ENCODE results near the gene RPGR.

DNA sequence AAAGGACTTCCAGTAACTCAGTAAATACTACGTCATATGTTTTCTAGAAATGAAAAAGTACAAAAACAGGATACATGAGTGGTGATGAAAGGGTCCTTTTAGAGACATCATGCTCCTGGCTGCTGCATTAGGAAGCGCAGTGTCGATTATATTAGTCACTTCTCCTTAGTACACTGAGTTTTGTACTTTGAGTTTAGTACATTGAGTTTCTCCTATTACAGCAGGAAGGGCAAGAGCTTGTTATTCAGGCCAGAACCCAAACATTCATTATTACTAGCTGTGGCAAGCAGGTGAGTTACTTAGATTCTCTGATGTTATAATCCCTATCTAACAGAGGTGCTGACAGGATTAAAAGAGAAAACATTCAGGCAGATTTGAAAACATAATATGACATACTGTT is 21.3 kb downstream of the RPGR start:
- no peak for TF ChIP-seq EZH2 (IDR thresholded peaks at IDR 0.05; ENCODE audit: low read depth)
- TF ChIP-seq, protein P1, sequence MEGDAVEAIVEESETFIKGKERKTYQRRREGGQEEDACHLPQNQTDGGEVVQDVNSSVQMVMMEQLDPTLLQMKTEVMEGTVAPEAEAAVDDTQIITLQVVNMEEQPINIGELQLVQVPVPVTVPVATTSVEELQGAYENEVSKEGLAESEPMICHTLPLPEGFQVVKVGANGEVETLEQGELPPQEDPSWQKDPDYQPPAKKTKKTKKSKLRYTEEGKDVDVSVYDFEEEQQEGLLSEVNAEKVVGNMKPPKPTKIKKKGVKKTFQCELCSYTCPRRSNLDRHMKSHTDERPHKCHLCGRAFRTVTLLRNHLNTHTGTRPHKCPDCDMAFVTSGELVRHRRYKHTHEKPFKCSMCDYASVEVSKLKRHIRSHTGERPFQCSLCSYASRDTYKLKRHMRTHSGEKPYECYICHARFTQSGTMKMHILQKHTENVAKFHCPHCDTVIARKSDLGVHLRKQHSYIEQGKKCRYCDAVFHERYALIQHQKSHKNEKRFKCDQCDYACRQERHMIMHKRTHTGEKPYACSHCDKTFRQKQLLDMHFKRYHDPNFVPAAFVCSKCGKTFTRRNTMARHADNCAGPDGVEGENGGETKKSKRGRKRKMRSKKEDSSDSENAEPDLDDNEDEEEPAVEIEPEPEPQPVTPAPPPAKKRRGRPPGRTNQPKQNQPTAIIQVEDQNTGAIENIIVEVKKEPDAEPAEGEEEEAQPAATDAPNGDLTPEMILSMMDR (conservative IDR thresholded peaks at IDR 0.05), result no peak
